Spleen (tissue), 11 donors: ENCODE measurements around the gene ZNF618. TPM values are rescaled to one million over a fixed set of nuclear protein-coding genes. Genes with fewer than 3 reads are reported as not detected.

Experiments used
- DNase-seq: peaks from one replicate; pipeline ENCODE4 v3.0.0-alpha.2; 2020
- H3K27ac ChIP-seq, 8 donors: fragments of 200-600 bp; sonication (generic) in 7 of 8; 1 replicate in 4 of 8; 2 replicates in 4 of 8; pipeline versions ENCODE4 v1.5.0 to v1.8.0; 2016 to 2021; ENCODE audit warnings: inconsistent platforms in 4 of 8, mild to moderate bottlenecking in 4 of 8, moderate library complexity in 1 of 8
- H3K27me3 ChIP-seq, 7 donors: fragments of 200-600 bp; sonication (generic) in 6 of 7; replicated peaks in 1 of 7; 1 replicate in 4 of 7; 2 replicates in 3 of 7; pipeline versions ENCODE4 v1.5.0 to v1.8.0; 2016 to 2021; ENCODE audit warnings: inconsistent platforms in 3 of 7, mild to moderate bottlenecking in 1 of 7
- H3K36me3 ChIP-seq, 6 donors: fragments of 200-600 bp; sonication (generic) in 5 of 6; 1 replicate in 4 of 6; 2 replicates in 2 of 6; pipeline versions ENCODE4 v1.5.0 to v1.8.0; 2016 to 2021; ENCODE audit warnings: inconsistent platforms in 2 of 6
- H3K4me1 ChIP-seq, 6 donors: fragments of 200-600 bp; sonication (generic) in 5 of 6; 1 replicate in 3 of 6; 2 replicates in 3 of 6; pipeline versions ENCODE4 v1.5.0 to v1.8.0; 2016 to 2021; ENCODE audit warnings: inconsistent platforms in 3 of 6
- H3K4me3 ChIP-seq, 8 donors: fragments of 200-600 bp; sonication (generic) in 7 of 8; 1 replicate in 4 of 8; 2 replicates in 4 of 8; pipeline versions ENCODE4 v1.5.0 to v1.8.0; 2016 to 2021; ENCODE audit warnings: inconsistent platforms in 4 of 8, mild to moderate bottlenecking in 4 of 8, moderate library complexity in 2 of 8
- H3K9me3 ChIP-seq, 8 donors: fragments of 200-600 bp; sonication (generic) in 7 of 8; 1 replicate in 4 of 8; 2 replicates in 4 of 8; pipeline versions ENCODE4 v1.5.0 to v1.8.0; 2016 to 2021; ENCODE audit warnings: inconsistent platforms in 4 of 8
- CTCF ChIP-seq, 11 experiments: fragments of 200-600 bp in 7 of 11; fragments of 450-650 bp in 4 of 11; sonication (generic) in 4 of 11; IDR thresholded peaks in 8 of 11; conservative IDR thresholded peaks in 3 of 11; 1 replicate in 7 of 11; 2 replicates in 4 of 11; pipeline versions ENCODE4 v1.4.0 to v1.8.0; 2016 to 2021; ENCODE audit warnings: antibody characterized with exemption in 11 of 11, inconsistent platforms in 4 of 11, mild to moderate bottlenecking in 1 of 11
- POLR2A ChIP-seq, 3 donors: fragments of 450-650 bp; IDR thresholded peaks; one replicate each; pipeline ENCODE4 v1.5.1; 2017; ENCODE audit warnings: antibody characterized with exemption in 3 of 3, mild to moderate bottlenecking in 1 of 3
- POLR2AphosphoS5 ChIP-seq, 3 donors: sonication (generic); formaldehyde crosslinking; IDR thresholded peaks; one replicate each; pipeline ENCODE4 v1.5.1; 2017; ENCODE audit warnings: antibody characterized with exemption in 3 of 3
- WGBS, 5 donors: extraction: QIAGEN DNeasy Blood & Tissue Kit in 3 of 5; methylation state at CpG; one replicate each; pipeline versions ENCODE4 v1.1.5 to v1.1.7; 2013 to 2018; 5-methylcytosine and 5-hydroxymethylcytosine counted together
- intact Hi-C: fragments of 100-400 bp; cut with DNase I; formaldehyde crosslinking; loops from one replicate; pipeline ENCODE4 v1.15.0; 2023; ENCODE audit warnings: low total_unique reads
- polyA plus RNA-seq, 3 donors: library from polyadenylated mRNA; stranded (reverse); fragments of 200-250 nt; gene quantifications; one replicate each; pipeline ENCODE4 v1.2.1, GENCODE V29; 2013
- total RNA-seq, 7 donors: library from RNA; depleted of rRNA in 3 of 7; stranded (reverse); fragments of >200 nt in 3 of 7; fragmentation: NEBNext Ultra II Directional in 4 of 7; extraction: Animal tissue kit (Norgen Biotek cat#: 25700) in 4 of 7; gene quantifications; one replicate each; pipeline versions ENCODE4 v1.1.0 to v1.2.1, GENCODE V29; 2016 to 2021
- donor health status: healthy with polysubstance abuse.
- donor health status: DM: no; HTN: no; CAD: no; lungs with moderate emphysema.
- donor health status: DM: no; HTN: no; CAD: no.
- donor health status: Bipolar disorder and iron deficiency.
- donor health status: healthy.
- donor health status: DM: no; HTN: no; CAD: no.
- donor health status: DM: yes; HTN: yes; CAD: no.

ZNF618 gene
- total and polyA plus RNA-seq, 10 donors = 0.58 to 14.8 (median 8.4) TPM

GRCh38 chr9:114059047-114059803 is 183.1 kb downstream of the ZNF618 start:
- no peak for TF ChIP-seq POLR2A (IDR thresholded peaks at IDR 0.05)
- peak in 1 of 3 donors; percentile 14 for TF ChIP-seq POLR2AphosphoS5 (IDR thresholded peaks at IDR 0.05)
- no peak for TF ChIP-seq CTCF (IDR thresholded peaks at IDR 0.05 in 8 of 11, conservative IDR thresholded peaks at IDR 0.05 in 3 of 11)
- peaks cover 0 to 10% (median 0%) of the 10 kb centered on the region in 6 donors for H3K4me1 ChIP-seq
- peaks cover 0 to 4% (median 0%) of the 10 kb centered on the region in 6 donors for H3K36me3 ChIP-seq
- peaks cover 0 to 12% (median 0%) of the 10 kb centered on the region in 7 donors for H3K27me3 ChIP-seq
- intact Hi-C loops = no loop called here
- no peak overlapping the region for H3K27ac ChIP-seq
- DNase-seq = peak; percentile 65
- no peaks in the 10 kb centered on the region for H3K9me3 ChIP-seq
- H3K4me3 ChIP-seq = no peak overlapping the region
- WGBS, 5 donors = 62 to 81% (median 72%) methylated on average over 8 of the region's 8 CpGs

GRCh38 chr9:114060070-114060469 is 184.0 kb downstream of the ZNF618 start:
- peaks cover 0 to 2% (median 0%) of the 10 kb centered on the region in 6 donors for H3K36me3 ChIP-seq
- no peak overlapping the region for H3K4me3 ChIP-seq
- no peak overlapping the region for H3K27ac ChIP-seq
- H3K27me3 ChIP-seq = peaks cover 0 to 12% (median 0%) of the 10 kb centered on the region in 7 donors
- intact Hi-C loops = no loop called here
- WGBS, 5 donors = 82 to 92% (median 87%) methylated on average over 8 of the region's 8 CpGs
- no peaks in the 10 kb centered on the region for H3K9me3 ChIP-seq
- DNase-seq = peak; percentile 57
- no peak for TF ChIP-seq POLR2AphosphoS5 (IDR thresholded peaks at IDR 0.05)
- no peak for TF ChIP-seq POLR2A (IDR thresholded peaks at IDR 0.05)
- TF ChIP-seq CTCF (IDR thresholded peaks at IDR 0.05 in 8 of 11, conservative IDR thresholded peaks at IDR 0.05 in 3 of 11) = no peak
- H3K4me1 ChIP-seq = peaks cover 0 to 10% (median 0%) of the 10 kb centered on the region in 6 donors

GRCh38 chr9:114060711-114061110 is 184.6 kb downstream of the ZNF618 start:
- TF ChIP-seq CTCF (IDR thresholded peaks at IDR 0.05 in 8 of 11, conservative IDR thresholded peaks at IDR 0.05 in 3 of 11) (no peak), POLR2AphosphoS5 (IDR thresholded peaks at IDR 0.05) (no peak), POLR2A (IDR thresholded peaks at IDR 0.05) (no peak)
- peak; percentile 47 for DNase-seq
- intact Hi-C loops = no loop called here
- Histone ChIP-seq H3K9me3 (no peaks in the 10 kb centered on the region), H3K27me3 (peaks cover 0 to 12% (median 0%) of the 10 kb centered on the region in 7 donors), H3K27ac (no peak overlapping the region), H3K36me3 (no peaks in the 10 kb centered on the region), H3K4me3 (no peak overlapping the region), H3K4me1 (peaks cover 0 to 10% (median 0%) of the 10 kb centered on the region in 6 donors)
- 60 to 74% (median 66%) methylated on average over 9 of the region's 9 CpGs for WGBS, 5 donors

- no peak for TF ChIP-seq POLR2AphosphoS5 (IDR thresholded peaks at IDR 0.05)
- peaks cover 0 to 10% (median 0%) of the 10 kb centered on the region in 6 donors for H3K4me1 ChIP-seq
- intact Hi-C loops = no loop called here
- H3K27ac ChIP-seq = no peak overlapping the region
- no peaks in the 10 kb centered on the region for H3K9me3 ChIP-seq
- H3K27me3 ChIP-seq = peaks cover 0 to 12% (median 0%) of the 10 kb centered on the region in 7 donors
- no peaks in the 10 kb centered on the region for H3K36me3 ChIP-seq
- WGBS, 5 donors = 83 to 97% (median 96%) methylated on average over 12 of the region's 12 CpGs
- DNase-seq = peak; percentile 44
- H3K4me3 ChIP-seq = no peak overlapping the region
These were observed 185.2 kb downstream of the ZNF618 start for GRCh38 chr9:114061292-114061691.
